Measurements from ENCODE around the gene SLCO3A1.
A peak's percentile ranks its signal among the peaks of the same experiment; 100 is the strongest.

Gene SLCO3A1

GRCh38 chr15:92151168-92151567, 297.7 kb downstream of the SLCO3A1 start:
- Histone ChIP-seq H3K9me3 (ENCODE audit: control insufficient read depth, insufficient read depth, low read length) (no peaks in the 10 kb centered on the region), H3K4me1 (ENCODE audit: insufficient read depth, low read length) (no peaks in the 10 kb centered on the region), H3K9ac (ENCODE audit: low read depth, low read length) (no peak overlapping the region), H3K36me3 (ENCODE audit: insufficient read depth, low read length) (no peaks in the 10 kb centered on the region; the same call in 1 of the 2 replicates)

GRCh38 chr15:92151741-92152140, 298.2 kb downstream of the SLCO3A1 start:
- Histone ChIP-seq H3K36me3 (ENCODE audit: insufficient read depth, low read length) (no peaks in the 10 kb centered on the region; the same call in 1 of the 2 replicates), H3K9ac (ENCODE audit: low read depth, low read length) (no peak overlapping the region), H3K9me3 (ENCODE audit: control insufficient read depth, insufficient read depth, low read length) (no peaks in the 10 kb centered on the region), H3K4me1 (ENCODE audit: insufficient read depth, low read length) (no peaks in the 10 kb centered on the region)

- H3K9me3 ChIP-seq (ENCODE audit: control insufficient read depth, insufficient read depth, low read length), result no peaks in the 10 kb centered on the region
- H3K9ac ChIP-seq (ENCODE audit: low read depth, low read length), result no peak overlapping the region
- H3K4me1 ChIP-seq (ENCODE audit: insufficient read depth, low read length), result peaks cover 7% of the 10 kb centered on the region; the same call in 1 of the 2 replicates
- H3K36me3 ChIP-seq (ENCODE audit: insufficient read depth, low read length), result no peaks in the 10 kb centered on the region; the same call in 1 of the 2 replicates
Observed at GRCh38 chr15:92152983-92153382, 299.5 kb downstream of the SLCO3A1 start.

GRCh38 chr15:92153620-92154019, 300.1 kb downstream of the SLCO3A1 start:
- Histone ChIP-seq H3K9ac (ENCODE audit: low read depth, low read length) (no peak overlapping the region), H3K4me1 (ENCODE audit: insufficient read depth, low read length) (peaks cover 10% of the 10 kb centered on the region), H3K36me3 (ENCODE audit: insufficient read depth, low read length) (no peaks in the 10 kb centered on the region; the same call in 1 of the 2 replicates), H3K9me3 (ENCODE audit: control insufficient read depth, insufficient read depth, low read length) (no peaks in the 10 kb centered on the region)

- H3K9me3 ChIP-seq (ENCODE audit: control insufficient read depth, insufficient read depth, low read length), result no peaks in the 10 kb centered on the region
- no peaks in the 10 kb centered on the region for H3K36me3 ChIP-seq (ENCODE audit: insufficient read depth, low read length)
- H3K4me1 ChIP-seq (ENCODE audit: insufficient read depth, low read length), result peaks cover 30% of the 10 kb centered on the region
- H3K9ac ChIP-seq (ENCODE audit: low read depth, low read length), result no peak overlapping the region
Observed at GRCh38 chr15:92155934-92156333, 302.4 kb downstream of the SLCO3A1 start.

- no peak overlapping the region for H3K9ac ChIP-seq (ENCODE audit: low read depth, low read length)
- peaks cover 39% of the 10 kb centered on the region for H3K4me1 ChIP-seq (ENCODE audit: insufficient read depth, low read length)
- H3K36me3 ChIP-seq (ENCODE audit: insufficient read depth, low read length), result no peaks in the 10 kb centered on the region
- H3K9me3 ChIP-seq (ENCODE audit: control insufficient read depth, insufficient read depth, low read length), result no peaks in the 10 kb centered on the region
Observed at GRCh38 chr15:92157666-92158298, 304.3 kb downstream of the SLCO3A1 start.

- H3K9me3 ChIP-seq (ENCODE audit: control insufficient read depth, insufficient read depth, low read length), result no peaks in the 10 kb centered on the region
- no peak overlapping the region for H3K9ac ChIP-seq (ENCODE audit: low read depth, low read length)
- no peaks in the 10 kb centered on the region for H3K36me3 ChIP-seq (ENCODE audit: insufficient read depth, low read length)
- H3K4me1 ChIP-seq (ENCODE audit: insufficient read depth, low read length), result peaks cover 42% of the 10 kb centered on the region
Observed at GRCh38 chr15:92158426-92158825, 304.9 kb downstream of the SLCO3A1 start.

- H3K9me3 ChIP-seq (ENCODE audit: control insufficient read depth, insufficient read depth, low read length), result no peaks in the 10 kb centered on the region
- peaks cover 53% of the 10 kb centered on the region for H3K4me1 ChIP-seq (ENCODE audit: insufficient read depth, low read length)
- no peak overlapping the region for H3K9ac ChIP-seq (ENCODE audit: low read depth, low read length)
- H3K36me3 ChIP-seq (ENCODE audit: insufficient read depth, low read length), result no peaks in the 10 kb centered on the region
Observed at GRCh38 chr15:92159481-92159880, 306.0 kb downstream of the SLCO3A1 start.

- Histone ChIP-seq H3K9me3 (ENCODE audit: control insufficient read depth, insufficient read depth, low read length) (no peaks in the 10 kb centered on the region), H3K9ac (ENCODE audit: low read depth, low read length) (no peak overlapping the region), H3K4me1 (ENCODE audit: insufficient read depth, low read length) (peaks cover 60% of the 10 kb centered on the region), H3K36me3 (ENCODE audit: insufficient read depth, low read length) (no peaks in the 10 kb centered on the region)
Observed at GRCh38 chr15:92159906-92160841, 306.7 kb downstream of the SLCO3A1 start.

- no peak overlapping the region for H3K9ac ChIP-seq (ENCODE audit: low read depth, low read length)
- no peaks in the 10 kb centered on the region for H3K36me3 ChIP-seq (ENCODE audit: insufficient read depth, low read length)
- no peaks in the 10 kb centered on the region for H3K9me3 ChIP-seq (ENCODE audit: control insufficient read depth, insufficient read depth, low read length)
- H3K4me1 ChIP-seq (ENCODE audit: insufficient read depth, low read length), result peaks cover 69% of the 10 kb centered on the region
Observed at GRCh38 chr15:92161039-92161670, 307.6 kb downstream of the SLCO3A1 start.

- H3K4me1 ChIP-seq (ENCODE audit: insufficient read depth, low read length), result peaks cover 73% of the 10 kb centered on the region
Observed at GRCh38 chr15:92162657-92163056, 309.1 kb downstream of the SLCO3A1 start.

GRCh38 chr15:92163641-92164040, 310.1 kb downstream of the SLCO3A1 start:
- H3K36me3 ChIP-seq (ENCODE audit: insufficient read depth, low read length), result no peaks in the 10 kb centered on the region
- no peaks in the 10 kb centered on the region for H3K9me3 ChIP-seq (ENCODE audit: control insufficient read depth, insufficient read depth, low read length)
- peaks cover 67% of the 10 kb centered on the region for H3K4me1 ChIP-seq (ENCODE audit: insufficient read depth, low read length)
- H3K9ac ChIP-seq (ENCODE audit: low read depth, low read length), result no peak overlapping the region

More at GRCh38 chr15:92162657-92163056, 309.1 kb downstream of the SLCO3A1 start:
- Histone ChIP-seq H3K9me3 (ENCODE audit: control insufficient read depth, insufficient read depth, low read length) (no peaks in the 10 kb centered on the region), H3K9ac (ENCODE audit: low read depth, low read length) (no peak overlapping the region), H3K36me3 (ENCODE audit: insufficient read depth, low read length) (no peaks in the 10 kb centered on the region)

GRCh38 chr15:92164327-92165000, 311.0 kb downstream of the SLCO3A1 start:
- H3K4me1 ChIP-seq (ENCODE audit: insufficient read depth, low read length), result peaks cover 62% of the 10 kb centered on the region
- H3K9me3 ChIP-seq (ENCODE audit: control insufficient read depth, insufficient read depth, low read length), result no peaks in the 10 kb centered on the region
- peak overlapping the region; percentile 8; the same call in 1 of the 2 replicates for H3K9ac ChIP-seq (ENCODE audit: low read depth, low read length)
- H3K36me3 ChIP-seq (ENCODE audit: insufficient read depth, low read length), result no peaks in the 10 kb centered on the region

GRCh38 chr15:92165001-92165346, 311.5 kb downstream of the SLCO3A1 start:
- Histone ChIP-seq H3K9me3 (ENCODE audit: control insufficient read depth, insufficient read depth, low read length) (no peaks in the 10 kb centered on the region), H3K36me3 (ENCODE audit: insufficient read depth, low read length) (no peaks in the 10 kb centered on the region), H3K9ac (ENCODE audit: low read depth, low read length) (peak overlapping the region; percentile 8; the same call in 1 of the 2 replicates), H3K4me1 (ENCODE audit: insufficient read depth, low read length) (peaks cover 57% of the 10 kb centered on the region)

All from ES-I3 (cell line).